ENCODE measurements around the gene MVK.
"Not testable (repeated sequence)": the region's sequence is repeated elsewhere in the genome, so short reads cannot be mapped to it uniquely, and the experiment has no call there.

- TF ChIP-seq POLR2A (IDR thresholded peaks at IDR 0.05) = not testable (repeated sequence)
- TF ChIP-seq, protein P1, sequence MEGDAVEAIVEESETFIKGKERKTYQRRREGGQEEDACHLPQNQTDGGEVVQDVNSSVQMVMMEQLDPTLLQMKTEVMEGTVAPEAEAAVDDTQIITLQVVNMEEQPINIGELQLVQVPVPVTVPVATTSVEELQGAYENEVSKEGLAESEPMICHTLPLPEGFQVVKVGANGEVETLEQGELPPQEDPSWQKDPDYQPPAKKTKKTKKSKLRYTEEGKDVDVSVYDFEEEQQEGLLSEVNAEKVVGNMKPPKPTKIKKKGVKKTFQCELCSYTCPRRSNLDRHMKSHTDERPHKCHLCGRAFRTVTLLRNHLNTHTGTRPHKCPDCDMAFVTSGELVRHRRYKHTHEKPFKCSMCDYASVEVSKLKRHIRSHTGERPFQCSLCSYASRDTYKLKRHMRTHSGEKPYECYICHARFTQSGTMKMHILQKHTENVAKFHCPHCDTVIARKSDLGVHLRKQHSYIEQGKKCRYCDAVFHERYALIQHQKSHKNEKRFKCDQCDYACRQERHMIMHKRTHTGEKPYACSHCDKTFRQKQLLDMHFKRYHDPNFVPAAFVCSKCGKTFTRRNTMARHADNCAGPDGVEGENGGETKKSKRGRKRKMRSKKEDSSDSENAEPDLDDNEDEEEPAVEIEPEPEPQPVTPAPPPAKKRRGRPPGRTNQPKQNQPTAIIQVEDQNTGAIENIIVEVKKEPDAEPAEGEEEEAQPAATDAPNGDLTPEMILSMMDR (IDR thresholded peaks at IDR 0.05) = not testable (repeated sequence)
These were observed 28.5 kb downstream of the MVK start for GRCh38 chr12:109602132-109602531.
